Keratinocyte (primary cell): Measurements from ENCODE around the gene MYO1G. TPM values are rescaled to one million over a fixed set of nuclear protein-coding genes. Genes with fewer than 3 reads are reported as not detected.

Source experiments
- DNase-seq: peaks from one replicate; pipeline ENCODE4 v3.0.0-alpha.2; 2011; ENCODE audit warnings: low read depth, missing footprints, low spot score
- FAIRE-seq: peaks from 2 replicates; lab custom pipeline; 2011; peaks lifted over from hg19 to GRCh38; lab: Jason Lieb, UNC
- H2AFZ ChIP-seq: 2 replicates; pipeline ENCODE4 v1.6.0; 2012; ENCODE audit warnings: low read length, control low read depth, inconsistent platforms; ENCODE audit not compliant: control insufficient read depth
- H3K27ac ChIP-seq: 2 replicates; pipeline ENCODE4 v1.5.1; 2011; ENCODE audit warnings: low read length; ENCODE audit not compliant: control insufficient read depth, insufficient read depth
- H3K27me3 ChIP-seq: 3 replicates; pipeline ENCODE4 v1.6.0; 2011; ENCODE audit warnings: low read length; ENCODE audit not compliant: control insufficient read depth, insufficient read depth; ENCODE audit errors: extremely low read depth
- H3K36me3 ChIP-seq, 2 experiments: 2 replicates in 1 of 2; 3 replicates in 1 of 2; pipeline ENCODE4 v1.5.1; 2011; ENCODE audit warnings: low read length in 2 of 2, mild to moderate bottlenecking in 1 of 2; ENCODE audit not compliant: control insufficient read depth in 2 of 2, insufficient read depth in 2 of 2; ENCODE audit errors: extremely low read depth in 1 of 2
- H3K4me1 ChIP-seq: 3 replicates; pipeline ENCODE4 v1.5.1; 2011; ENCODE audit warnings: low read length; ENCODE audit not compliant: control insufficient read depth, insufficient read depth; ENCODE audit errors: extremely low read depth
- H3K4me2 ChIP-seq: 3 replicates; pipeline ENCODE4 v1.6.0; 2011; ENCODE audit warnings: low read depth, low read length; ENCODE audit not compliant: control insufficient read depth, insufficient read depth; ENCODE audit errors: extremely low read depth
- H3K4me3 ChIP-seq, 3 experiments: fragments of 200-600 bp in 1 of 3; sonication (generic) in 1 of 3; 2 replicates in 2 of 3; 3 replicates in 1 of 3; pipeline ENCODE4 v1.5.1; 2011 to 2016; ENCODE audit warnings: low read length in 3 of 3, mild to moderate bottlenecking in 3 of 3, control low read depth in 2 of 3, inconsistent platforms in 1 of 3, low read depth in 1 of 3, mixed read lengths in 1 of 3, mixed run types in 1 of 3, moderate library complexity in 1 of 3; ENCODE audit not compliant: control insufficient read depth in 2 of 3, insufficient read depth in 2 of 3; ENCODE audit errors: extremely low read depth in 1 of 3
- H3K79me2 ChIP-seq: 2 replicates; pipeline ENCODE4 v1.6.0; 2012; ENCODE audit warnings: low read length; ENCODE audit not compliant: control insufficient read depth, insufficient read depth
- H3K9ac ChIP-seq: 3 replicates; pipeline ENCODE4 v1.6.0; 2011; ENCODE audit warnings: low read length; ENCODE audit not compliant: control insufficient read depth, insufficient read depth; ENCODE audit errors: extremely low read depth
- H3K9me1 ChIP-seq: 3 replicates; pipeline ENCODE4 v1.6.0; 2011; ENCODE audit warnings: low read length; ENCODE audit not compliant: control insufficient read depth, insufficient read depth; ENCODE audit errors: extremely low read depth
- H3K9me3 ChIP-seq: 2 replicates; pipeline ENCODE4 v1.5.1; 2012; ENCODE audit warnings: low read depth, low read length; ENCODE audit not compliant: control insufficient read depth
- H4K20me1 ChIP-seq: 3 replicates; pipeline ENCODE4 v1.6.0; 2011; ENCODE audit warnings: low read length; ENCODE audit not compliant: control insufficient read depth, insufficient read depth; ENCODE audit errors: extremely low read depth
- CTCF ChIP-seq, 3 experiments: IDR thresholded peaks in 1 of 3; conservative IDR thresholded peaks in 1 of 3; optimal IDR thresholded peaks in 1 of 3; 2 replicates in 2 of 3; 3 replicates in 1 of 3; pipeline versions ENCODE3 to v1.5.1; 2011; ENCODE audit warnings: low read length in 3 of 3, mild to moderate bottlenecking in 3 of 3, moderate library complexity in 2 of 3, control low read depth in 1 of 3, inconsistent platforms in 1 of 3; ENCODE audit not compliant: insufficient read depth in 2 of 3; ENCODE audit errors: extremely low read depth in 1 of 3
- EZH2 ChIP-seq: IDR thresholded peaks from one replicate; pipeline ENCODE4 v1.6.1; 2012; ENCODE audit warnings: inconsistent platforms, mild to moderate bottlenecking, low read length, moderate library complexity
- dilution Hi-C: fragments of 300-500 bp; cut with MboI; formaldehyde crosslinking; loops from one replicate; pipeline ENCODE4 v1.7.0; 2020; ENCODE audit warnings: low sequenced_read_pairs; ENCODE audit not compliant: extremely low pct_ligation_motif_present
- polyA plus RNA-seq, 5 experiments: library from polyadenylated mRNA; depleted of rRNA in 3 of 5; stranded (reverse) in 3 of 5; stranded (forward) in 1 of 5; unstranded in 1 of 5; fragments of >200 nt; gene quantifications; 1 replicate in 1 of 5; 2 replicates in 3 of 5; 3 replicates in 1 of 5; pipeline versions ENCODE4 v1.2.1 to v1.2.3, GENCODE V29; 2011 to 2012; ENCODE audit warnings: missing spikeins in 2 of 5, low read depth in 1 of 5, low replicate concordance in 1 of 5

MYO1G gene
- polyA plus RNA-seq, 1 donor (not counting 4 experiments of a cell fraction or from before 2014, with no cell fraction given): 0.03 TPM

GRCh38 chr7:44953156-44953555 is 25.7 kb downstream of the MYO1G start:
- Histone ChIP-seq H3K4me1 (no peaks in the 10 kb centered on the region), H3K9me3 (no peaks in the 10 kb centered on the region), H3K4me2 (no peak overlapping the region), H3K27me3 (peaks cover 3% of the 10 kb centered on the region), H3K9me1 (no peaks in the 10 kb centered on the region), H3K9ac (no peak overlapping the region), H3K36me3 (no peaks in the 10 kb centered on the region), H3K27ac (no peak overlapping the region), H2AFZ (no peak overlapping the region), H3K79me2 (no peaks in the 10 kb centered on the region), H4K20me1 (no peaks in the 10 kb centered on the region), H3K4me3 (no peak overlapping the region)
- dilution Hi-C loops: no loop called here
- FAIRE-seq (no peak), DNase-seq (no peak)
- no peak for TF ChIP-seq CTCF (optimal IDR thresholded peaks at IDR 0.05 in 1 of 3, IDR thresholded peaks at IDR 0.05 in 1 of 3, conservative IDR thresholded peaks at IDR 0.05 in 1 of 3; ENCODE audit: extremely low read depth in 1 of 3, insufficient read depth in 2 of 3, low read length in 3 of 3)
- TF ChIP-seq EZH2: no peak

GRCh38 chr7:44949303-44949702 is 29.5 kb downstream of the MYO1G start:
- Histone ChIP-seq H4K20me1 (no peaks in the 10 kb centered on the region), H3K27ac (no peak overlapping the region), H2AFZ (no peak overlapping the region), H3K4me3 (no peak overlapping the region), H3K27me3 (no peaks in the 10 kb centered on the region), H3K36me3 (no peaks in the 10 kb centered on the region), H3K9ac (no peak overlapping the region), H3K79me2 (no peaks in the 10 kb centered on the region), H3K9me1 (no peaks in the 10 kb centered on the region), H3K4me1 (no peaks in the 10 kb centered on the region), H3K9me3 (no peaks in the 10 kb centered on the region), H3K4me2 (no peak overlapping the region)
- DNase-seq (no peak), FAIRE-seq (no peak)
- TF ChIP-seq CTCF (optimal IDR thresholded peaks at IDR 0.05 in 1 of 3, IDR thresholded peaks at IDR 0.05 in 1 of 3, conservative IDR thresholded peaks at IDR 0.05 in 1 of 3; ENCODE audit: extremely low read depth in 1 of 3, insufficient read depth in 2 of 3, low read length in 3 of 3) (no peak), EZH2 (no peak)
- dilution Hi-C loops: no loop called here
